Upper lobe of left lung (tissue), 4 donors: Measurements from ENCODE around the gene CWF19L2.

Experiments
- CTCF ChIP-seq, 6 experiments: fragments of 450-650 bp in 4 of 6; fragments of 200-600 bp in 2 of 6; sonication (generic) in 2 of 6; IDR thresholded peaks; one replicate each; pipeline ENCODE4 v1.5.1; 2016 to 2019; ENCODE audit warnings: antibody characterized with exemption in 6 of 6
- POLR2A ChIP-seq, 4 donors: fragments of 450-650 bp; IDR thresholded peaks; one replicate each; pipeline ENCODE4 v1.5.1; 2016 to 2017; ENCODE audit warnings: antibody characterized with exemption in 4 of 4, mild to moderate bottlenecking in 2 of 4
- POLR2AphosphoS5 ChIP-seq, 2 donors: sonication (generic); formaldehyde crosslinking; IDR thresholded peaks; one replicate each; pipeline ENCODE4 v1.5.1; 2017; ENCODE audit warnings: antibody characterized with exemption in 2 of 2

- TF ChIP-seq POLR2A (IDR thresholded peaks at IDR 0.05) (no peak), POLR2AphosphoS5 (IDR thresholded peaks at IDR 0.05) (no peak), CTCF (IDR thresholded peaks at IDR 0.05) (no peak)
Observed at GRCh38 chr11:107477820-107478219, 20.2 kb upstream of the CWF19L2 start.
